NB4 (cell line): ENCODE measurements around the gene ARHGAP5.

Source experiments
- DNase-seq: peaks from one replicate; pipeline ENCODE4 v3.0.0; 2010; ENCODE audit warnings: low read depth
- H3K4me3 ChIP-seq: one replicate; pipeline ENCODE4 v1.5.1; 2011; ENCODE audit warnings: mild to moderate bottlenecking, low read depth, low read length, moderate library complexity
- CTCF ChIP-seq: IDR thresholded peaks from one replicate; pipeline ENCODE4 v1.5.1; 2012; ENCODE audit warnings: low read depth, low read length
- MYC ChIP-seq: IDR thresholded peaks from 2 replicates; pipeline ENCODE4 v1.6.1; 2011; ENCODE audit warnings: low read depth, low read length
- POLR2A ChIP-seq: IDR thresholded peaks from 2 replicates; pipeline ENCODE4 v1.6.1; 2011; ENCODE audit warnings: mild to moderate bottlenecking; ENCODE audit not compliant: insufficient read length; ENCODE audit errors: extremely low read depth
- TF ChIP-seq, protein P1 (sequence below): IDR thresholded peaks from 2 replicates; pipeline ENCODE4 v1.6.1; 2011; ENCODE audit warnings: low read depth, low read length

The ARHGAP5 gene

DNA sequence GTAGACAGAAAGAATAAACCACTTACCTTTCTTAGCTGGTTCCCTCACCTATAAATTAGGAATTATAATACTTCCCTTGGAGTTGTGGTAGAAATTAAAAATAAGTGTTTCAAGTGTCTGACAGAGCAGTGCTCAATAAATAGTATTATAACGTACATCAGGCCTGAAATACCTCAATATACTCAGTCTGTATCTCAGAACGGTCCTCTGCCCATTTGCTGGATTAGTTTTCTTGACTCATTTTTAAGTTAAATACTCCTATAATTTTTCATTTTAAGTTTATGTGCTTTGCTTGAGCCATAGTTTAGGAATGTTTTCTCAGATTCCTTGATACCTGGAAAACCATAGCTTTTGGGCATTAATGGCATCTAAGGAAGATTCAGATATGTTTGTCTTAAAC, 22.4 kb downstream of the ARHGAP5 start:
- DNase-seq, result no peak
- TF ChIP-seq POLR2A (no peak), CTCF (no peak), MYC (no peak)
- TF ChIP-seq, protein P1, sequence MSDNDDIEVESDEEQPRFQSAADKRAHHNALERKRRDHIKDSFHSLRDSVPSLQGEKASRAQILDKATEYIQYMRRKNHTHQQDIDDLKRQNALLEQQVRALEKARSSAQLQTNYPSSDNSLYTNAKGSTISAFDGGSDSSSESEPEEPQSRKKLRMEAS, result no peak
- no peak overlapping the region for H3K4me3 ChIP-seq

- TF ChIP-seq CTCF (no peak), POLR2A (no peak), MYC (no peak)
- TF ChIP-seq, protein P1, result no peak
- DNase-seq, result no peak
- no peak overlapping the region for H3K4me3 ChIP-seq
Observed at GRCh38 chr14:32100175-32100574, 23.1 kb downstream of the ARHGAP5 start.

GRCh38 chr14:32102152-32102787, 25.2 kb downstream of the ARHGAP5 start:
- no peak for DNase-seq
- no peak overlapping the region for H3K4me3 ChIP-seq
- TF ChIP-seq MYC (no peak), POLR2A (no peak), CTCF (no peak)
- TF ChIP-seq, protein P1, result no peak

DNA sequence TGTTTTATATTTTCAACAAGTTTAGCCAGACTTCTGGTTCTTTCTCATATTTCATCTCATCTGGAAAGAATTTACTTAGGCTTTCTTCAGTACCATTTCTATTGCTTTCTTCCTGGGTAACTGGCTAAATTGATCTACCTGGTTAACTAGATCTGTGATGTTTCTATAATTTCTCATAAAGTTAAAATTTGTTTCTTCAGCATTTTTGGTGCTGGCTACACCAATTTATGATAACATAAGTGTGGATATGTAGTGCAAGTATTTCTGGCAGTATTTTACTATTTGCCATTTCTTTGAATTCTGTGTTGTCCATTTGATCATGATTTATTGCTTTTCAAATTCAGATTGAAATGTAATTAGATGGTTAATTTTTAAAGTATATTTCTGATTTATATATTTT, 25.9 kb downstream of the ARHGAP5 start:
- no peak for DNase-seq
- no peak overlapping the region for H3K4me3 ChIP-seq
- TF ChIP-seq, protein P1, result no peak
- TF ChIP-seq CTCF (no peak), POLR2A (no peak), MYC (no peak)

GRCh38 chr14:32104308-32104707, 27.2 kb downstream of the ARHGAP5 start:
- no peak overlapping the region for H3K4me3 ChIP-seq
- no peak for DNase-seq
- TF ChIP-seq CTCF, result no peak
- no peak for TF ChIP-seq MYC
- TF ChIP-seq POLR2A, result no peak

DNA sequence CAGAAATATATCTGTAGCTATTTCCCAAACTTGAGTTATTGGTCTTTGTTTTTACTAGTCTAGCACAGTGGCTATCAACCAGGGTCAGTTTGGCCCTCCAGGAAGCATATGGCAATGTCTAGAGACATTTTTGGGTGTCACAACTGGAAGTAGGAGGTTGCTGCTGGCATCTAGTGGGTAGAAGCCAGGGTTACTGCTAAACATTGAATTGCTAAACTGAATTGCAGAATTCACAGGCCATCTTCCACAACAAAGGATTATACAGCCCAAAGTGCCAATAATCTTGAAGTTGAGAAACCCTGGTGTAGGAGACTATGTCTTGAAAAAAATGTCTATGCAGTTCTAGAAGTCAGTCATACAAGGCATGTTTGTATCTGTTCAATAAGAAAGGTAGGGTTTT, 27.7 kb downstream of the ARHGAP5 start:
- H3K4me3 ChIP-seq, result no peak overlapping the region
- DNase-seq, result peak; percentile 0
- TF ChIP-seq MYC, result no peak
- TF ChIP-seq, protein P1, result no peak
- TF ChIP-seq POLR2A, result no peak
- TF ChIP-seq CTCF, result no peak
